GM20000 (cell line): ENCODE data around the gene SMARCC2.
"Not testable (repeated sequence)": the region's sequence is repeated elsewhere in the genome, so short reads cannot be mapped to it uniquely, and the experiment has no call there.

Experiments
- DNase-seq: peaks from one replicate; pipeline ENCODE4 v3.0.0; 2012; ENCODE audit warnings: low spot score
- TF ChIP-seq, protein P1 (sequence below): IDR thresholded peaks from 2 replicates; pipeline ENCODE4 v1.5.1; 2012; ENCODE audit warnings: mild to moderate bottlenecking, control low read depth; ENCODE audit errors: extremely low read depth, missing control alignments

Gene SMARCC2

DNA sequence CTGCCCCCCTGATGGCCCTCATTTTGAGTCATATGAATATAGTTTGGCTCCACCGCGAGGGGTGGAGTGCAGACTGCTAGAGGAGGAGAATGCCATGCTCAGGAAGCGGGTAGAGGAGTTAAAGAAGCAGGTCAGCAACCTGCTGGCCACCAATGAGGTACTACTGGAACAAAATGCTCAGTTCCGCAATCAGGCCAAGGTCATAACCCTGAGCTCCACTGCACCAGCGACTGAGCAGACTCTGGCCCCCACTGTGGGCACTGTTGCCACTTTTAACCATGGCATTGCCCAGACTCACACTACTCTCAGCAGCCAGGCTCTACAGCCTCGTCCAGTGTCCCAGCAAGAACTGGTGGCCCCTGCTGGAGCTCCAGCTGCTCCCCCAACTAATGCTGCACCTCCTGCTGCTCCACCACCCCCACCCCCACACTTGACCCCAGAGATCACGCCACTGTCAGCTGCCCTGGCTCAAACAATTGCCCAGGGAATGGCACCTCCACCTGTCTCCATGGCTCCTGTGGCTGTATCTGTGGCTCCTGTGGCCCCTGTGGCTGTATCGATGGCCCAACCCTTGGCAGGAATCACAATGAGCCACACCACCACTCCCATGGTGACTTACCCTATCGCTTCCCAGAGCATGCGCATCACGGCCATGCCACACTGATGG, 67.9 kb downstream of the SMARCC2 start:
- DNase-seq: no peak
- TF ChIP-seq, protein P1, sequence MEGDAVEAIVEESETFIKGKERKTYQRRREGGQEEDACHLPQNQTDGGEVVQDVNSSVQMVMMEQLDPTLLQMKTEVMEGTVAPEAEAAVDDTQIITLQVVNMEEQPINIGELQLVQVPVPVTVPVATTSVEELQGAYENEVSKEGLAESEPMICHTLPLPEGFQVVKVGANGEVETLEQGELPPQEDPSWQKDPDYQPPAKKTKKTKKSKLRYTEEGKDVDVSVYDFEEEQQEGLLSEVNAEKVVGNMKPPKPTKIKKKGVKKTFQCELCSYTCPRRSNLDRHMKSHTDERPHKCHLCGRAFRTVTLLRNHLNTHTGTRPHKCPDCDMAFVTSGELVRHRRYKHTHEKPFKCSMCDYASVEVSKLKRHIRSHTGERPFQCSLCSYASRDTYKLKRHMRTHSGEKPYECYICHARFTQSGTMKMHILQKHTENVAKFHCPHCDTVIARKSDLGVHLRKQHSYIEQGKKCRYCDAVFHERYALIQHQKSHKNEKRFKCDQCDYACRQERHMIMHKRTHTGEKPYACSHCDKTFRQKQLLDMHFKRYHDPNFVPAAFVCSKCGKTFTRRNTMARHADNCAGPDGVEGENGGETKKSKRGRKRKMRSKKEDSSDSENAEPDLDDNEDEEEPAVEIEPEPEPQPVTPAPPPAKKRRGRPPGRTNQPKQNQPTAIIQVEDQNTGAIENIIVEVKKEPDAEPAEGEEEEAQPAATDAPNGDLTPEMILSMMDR: no peak

- TF ChIP-seq, protein P1: no peak
- no peak for DNase-seq
These were observed 69.0 kb downstream of the SMARCC2 start for GRCh38 chr12:56120158-56120846.

GRCh38 chr12:56119361-56119796, 69.9 kb downstream of the SMARCC2 start:
- TF ChIP-seq, protein P1: peak; percentile 21

DNA sequence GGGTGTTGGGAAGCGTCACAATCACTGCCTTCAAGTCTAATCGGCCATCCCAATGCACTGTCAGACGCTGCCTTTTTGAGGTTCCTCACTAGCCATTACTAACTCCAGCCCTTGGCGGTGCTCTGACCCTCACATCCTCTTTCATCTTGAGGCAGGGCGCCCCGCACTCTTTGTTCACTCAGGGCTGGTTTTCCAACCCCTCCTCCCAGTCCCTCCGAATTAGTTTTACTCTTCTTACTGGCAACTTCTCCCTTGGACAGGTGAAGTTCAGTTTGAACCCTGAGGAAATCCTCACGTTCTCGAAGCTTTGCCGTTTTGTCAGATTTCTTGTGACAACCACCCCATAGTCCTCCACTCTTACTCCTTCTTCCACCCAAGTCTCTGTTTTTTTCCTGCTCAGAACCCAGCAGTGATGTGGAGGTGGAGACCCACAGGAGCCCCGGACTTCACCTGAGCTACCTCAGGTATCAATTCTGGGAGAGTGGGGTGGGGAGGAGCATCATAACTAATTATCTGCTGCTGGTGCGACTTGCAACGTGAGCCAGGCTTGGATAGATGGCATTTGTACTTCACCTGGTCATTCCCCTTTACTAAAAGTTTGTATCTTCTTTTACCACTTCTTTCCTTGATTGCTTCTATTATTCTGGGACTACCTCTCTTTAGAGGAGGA, 70.5 kb downstream of the SMARCC2 start:
- peak; percentile 36 for DNase-seq
- TF ChIP-seq, protein P1: no peak

More at GRCh38 chr12:56119361-56119796, 69.9 kb downstream of the SMARCC2 start:
- DNase-seq: peak; percentile 68

DNA sequence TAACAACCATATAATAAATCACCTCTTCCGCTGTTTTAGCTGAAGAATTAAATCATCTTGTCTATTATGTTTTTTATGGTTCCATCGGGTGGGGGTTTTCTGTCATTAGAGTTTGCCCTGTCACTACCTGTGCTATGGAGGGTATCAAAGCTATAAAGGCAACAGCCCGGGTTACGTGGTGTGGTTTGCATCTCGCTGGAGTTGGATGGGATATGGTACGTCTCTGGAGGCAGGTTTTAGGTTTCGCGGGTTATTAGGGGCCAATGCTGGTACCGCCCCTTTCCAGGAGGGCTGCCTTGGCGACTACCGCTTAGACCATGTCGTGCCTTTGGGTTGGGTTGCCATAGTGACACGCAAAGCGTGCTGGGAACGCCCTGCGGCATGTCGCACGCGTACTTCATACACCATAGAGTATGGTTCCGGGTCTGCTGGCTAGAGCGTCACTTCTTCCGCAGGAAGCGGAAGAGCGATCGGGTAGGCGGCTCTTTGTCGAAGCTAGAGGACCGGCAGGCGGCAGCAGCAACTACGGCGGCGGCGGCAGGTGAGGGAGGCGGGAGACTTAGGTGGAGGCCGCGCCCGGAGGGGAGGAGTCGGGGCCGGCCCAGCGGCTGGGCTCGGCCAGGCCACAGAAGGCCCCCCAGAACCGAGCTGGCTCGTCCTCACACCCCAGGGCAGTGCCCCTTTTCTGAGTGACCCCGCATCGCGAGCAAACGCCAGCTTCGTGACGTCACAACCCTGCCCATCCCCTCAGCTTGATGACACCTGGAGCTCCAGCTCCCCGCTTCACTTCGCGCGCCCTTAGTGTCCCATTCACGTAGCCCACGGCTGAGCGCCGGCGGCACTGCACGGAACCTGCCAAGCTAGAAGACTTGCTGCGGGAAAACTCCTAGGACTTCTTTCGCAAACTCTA, 71.2 kb downstream of the SMARCC2 start, which contains the start of gene ZC3H10:
Gene ZC3H10 (plus strand): TSS at position 489 of the 910 bp plus-strand sequence. CDS start 2,297 bp downstream, outside the sequence.
- peak; percentile 94 for DNase-seq

DNA sequence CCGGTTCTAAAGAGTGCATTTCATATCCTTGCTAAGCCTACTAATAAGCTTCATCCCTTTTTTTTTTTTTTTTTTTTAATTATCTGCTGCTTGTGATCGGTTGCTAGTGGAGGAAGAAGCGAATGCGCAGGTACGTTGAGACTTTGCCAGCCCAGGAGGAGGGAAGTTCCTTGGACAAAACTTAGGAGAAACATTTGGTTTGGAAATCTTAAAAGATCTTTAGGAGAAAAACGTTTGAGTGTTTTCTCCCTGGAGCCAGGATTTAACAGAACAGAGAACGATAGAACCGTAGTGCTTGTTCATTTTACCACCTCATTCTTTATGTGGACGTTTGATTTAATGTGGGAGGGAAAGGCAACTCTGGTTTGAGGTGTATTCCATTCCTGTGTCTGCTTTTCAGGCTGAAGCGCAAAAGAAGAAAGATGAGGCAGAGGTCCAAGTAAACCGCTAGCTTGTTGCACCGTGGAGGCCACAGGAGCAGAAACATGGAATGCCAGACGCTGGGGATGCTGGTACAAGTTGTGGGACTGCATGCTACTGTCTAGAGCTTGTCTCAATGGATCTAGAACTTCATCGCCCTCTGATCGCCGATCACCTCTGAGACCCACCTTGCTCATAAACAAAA, 72.1 kb downstream of the SMARCC2 start:
- DNase-seq: not testable (repeated sequence)

More for the DNA sequence above, 71.2 kb downstream of the SMARCC2 start, which contains the start of gene ZC3H10:
- TF ChIP-seq, protein P1: peak; percentile 39
